Epithelial cell of proximal tubule (primary cell): ENCODE results near the gene PRKCH. TPM values are rescaled to one million over a fixed set of nuclear protein-coding genes. Genes with fewer than 3 reads are reported as not detected.

Experiments used
- DNase-seq: peaks from one replicate; pipeline ENCODE4 v3.0.0-alpha.2; 2011; ENCODE audit warnings: low read depth
- H3K4me3 ChIP-seq: 2 replicates; pipeline ENCODE4 v1.5.1; 2011; ENCODE audit warnings: low read depth, mild to moderate bottlenecking, low read length
- CTCF ChIP-seq: conservative IDR thresholded peaks from 2 replicates; pipeline ENCODE4 v1.5.1; 2012; ENCODE audit warnings: low read depth, mild to moderate bottlenecking, low read length
- total RNA-seq: library from RNA; depleted of rRNA; stranded (reverse); fragments of >200 nt; gene quantifications from 2 replicates; pipeline ENCODE4 v1.2.3, GENCODE V29; 2015

The PRKCH gene
- total RNA-seq, 1 donor from 2014 or later = 7.6 TPM

- no peak for TF ChIP-seq CTCF
- H3K4me3 ChIP-seq = no peak overlapping the region
- no peak for DNase-seq
Observed at GRCh38 chr14:61581340-61581739, 260.0 kb downstream of the PRKCH start.

- no peak for DNase-seq
- H3K4me3 ChIP-seq = no peak overlapping the region
- no peak for TF ChIP-seq CTCF
Observed at GRCh38 chr14:61581955-61582615, 260.7 kb downstream of the PRKCH start.

- no peak for TF ChIP-seq CTCF
- no peak overlapping the region for H3K4me3 ChIP-seq
- no peak for DNase-seq
Observed at GRCh38 chr14:61582815-61583214, 261.4 kb downstream of the PRKCH start.

- DNase-seq = no peak
- no peak for TF ChIP-seq CTCF
Observed at GRCh38 chr14:61584331-61584741, 263.0 kb downstream of the PRKCH start.

GRCh38 chr14:61585598-61586543 is 264.5 kb downstream of the PRKCH start:
- TF ChIP-seq CTCF = no peak
- no peak overlapping the region for H3K4me3 ChIP-seq
- no peak for DNase-seq

More at GRCh38 chr14:61584331-61584741, 263.0 kb downstream of the PRKCH start:
- H3K4me3 ChIP-seq = no peak overlapping the region

GRCh38 chr14:61586544-61587055 is 265.2 kb downstream of the PRKCH start:
- no peak for TF ChIP-seq CTCF
- DNase-seq = no peak
- no peak overlapping the region for H3K4me3 ChIP-seq
